A549 (cell line): ENCODE measurements around the gene XPC.

ENCODE experiments used
- CTCF ChIP-seq: fragments of >200 bp; sonication (Bioruptor Twin); formaldehyde crosslinking; IDR thresholded peaks from 3 replicates; pipeline ENCODE4 v1.5.1; 2016
- EP300 ChIP-seq, 2 experiments: fragments of >200 bp; sonication (Bioruptor Twin); formaldehyde crosslinking; IDR thresholded peaks; 2 replicates in 1 of 2; 3 replicates in 1 of 2; pipeline ENCODE4 v1.6.1; 2016 to 2017
- HDAC2 ChIP-seq: fragments of 200-600 bp; sonication (generic); IDR thresholded peaks from 2 replicates; pipeline ENCODE4 v1.6.1; 2016
- JUN ChIP-seq, 2 experiments: fragments of >200 bp; sonication (Bioruptor Twin); formaldehyde crosslinking; IDR thresholded peaks; 2 replicates in 1 of 2; 3 replicates in 1 of 2; pipeline ENCODE4 v1.6.1; 2016 to 2017
- MAX ChIP-seq: IDR thresholded peaks from 2 replicates; pipeline ENCODE4 v1.6.1; 2012
- MAZ ChIP-seq: fragments of 150-350 bp; IDR thresholded peaks from 2 replicates; pipeline ENCODE4 v1.6.1; 2014; ENCODE audit warnings: antibody characterized with exemption, low read depth, low read length, borderline replicate concordance
- POLR2A ChIP-seq: IDR thresholded peaks from 2 replicates; pipeline ENCODE4 v1.6.1; 2012; ENCODE audit warnings: mild to moderate bottlenecking, low read length
- RAD21 ChIP-seq, 2 experiments: fragments of >200 bp in 1 of 2; sonication (Bioruptor Twin) in 1 of 2; formaldehyde crosslinking in 1 of 2; IDR thresholded peaks in 1 of 2; conservative IDR thresholded peaks in 1 of 2; 2 replicates in 1 of 2; 3 replicates in 1 of 2; pipeline ENCODE4 v1.6.1; 2012 to 2018; ENCODE audit warnings: inconsistent platforms in 1 of 2
- REST ChIP-seq: fragments of 200-600 bp; sonication (generic); IDR thresholded peaks from 2 replicates; pipeline ENCODE4 v1.6.1; 2016; ENCODE audit warnings: antibody characterized with exemption, mild to moderate bottlenecking, moderate library complexity
- RFX5 ChIP-seq: fragments of 450-650 bp; IDR thresholded peaks from 2 replicates; pipeline ENCODE4 v1.7.1; 2014; ENCODE audit warnings: antibody characterized with exemption, mild to moderate bottlenecking, moderate library complexity
- RNF2 ChIP-seq: fragments of 200-600 bp; sonication (generic); IDR thresholded peaks from 2 replicates; pipeline ENCODE4 v1.6.1; 2016; ENCODE audit warnings: low read depth, mild to moderate bottlenecking, antibody characterized with exemption, moderate library complexity, borderline replicate concordance
- ZC3H11A ChIP-seq: fragments of 450-650 bp; IDR thresholded peaks from 2 replicates; pipeline ENCODE4 v1.6.1; 2014; ENCODE audit warnings: antibody characterized with exemption, mild to moderate bottlenecking
- ZNF302 ChIP-seq: fragments of 250-450 bp; sonication (Bioruptor Pico); IDR thresholded peaks from 2 replicates; pipeline ENCODE4 v1.9.0; 2021; ENCODE audit warnings: inconsistent platforms, mild to moderate bottlenecking, moderate library complexity

- TF ChIP-seq CTCF (no peak), HDAC2 (no peak), JUN (IDR thresholded peaks at IDR 0.05) (no peak), EP300 (IDR thresholded peaks at IDR 0.05) (no peak), RNF2 (no peak), RFX5 (no peak), REST (no peak), ZC3H11A (no peak), POLR2A (no peak), RAD21 (conservative IDR thresholded peaks at IDR 0.05 in 1 of 2, IDR thresholded peaks at IDR 0.05 in 1 of 2) (no peak), MAX (no peak), ZNF302 (CRISPR knock-in tag) (no peak), MAZ (no peak)
Observed at GRCh38 chr3:14154276-14154675, 24.1 kb downstream of the XPC start.
